Effector memory CD4-positive, alpha-beta T cell (primary cell): ENCODE results near the gene MYO7A.

Experiments
- DNase-seq, 3 donors: peaks; one replicate each; pipeline ENCODE4 v3.0.0-alpha.2; 2020
- H3K27ac ChIP-seq: 2 replicates; pipeline ENCODE4 v1.7.0; 2013; ENCODE audit warnings: mild to moderate bottlenecking, low read length, moderate library complexity; ENCODE audit not compliant: insufficient read depth, poor library complexity, severe bottlenecking
- H3K27me3 ChIP-seq: replicated peaks from 2 replicates; pipeline ENCODE4 v1.7.0; 2013; ENCODE audit warnings: mild to moderate bottlenecking, low read length; ENCODE audit not compliant: insufficient read depth, control insufficient read depth, poor library complexity, severe bottlenecking
- H3K36me3 ChIP-seq: 2 replicates; pipeline ENCODE4 v1.7.0; 2013; ENCODE audit warnings: mild to moderate bottlenecking, low read length, moderate library complexity; ENCODE audit not compliant: control insufficient read depth, insufficient read depth
- H3K4me1 ChIP-seq: 2 replicates; pipeline ENCODE4 v1.7.0; 2013; ENCODE audit warnings: low read length, mild to moderate bottlenecking; ENCODE audit not compliant: control insufficient read depth, insufficient read depth, poor library complexity, severe bottlenecking
- H3K4me3 ChIP-seq: 2 replicates; pipeline ENCODE4 v1.7.0; 2013; ENCODE audit warnings: low read length, low read depth, mild to moderate bottlenecking; ENCODE audit not compliant: insufficient read depth, poor library complexity, severe bottlenecking
- H3K9me3 ChIP-seq: 2 replicates; pipeline ENCODE4 v1.7.0; 2013; ENCODE audit warnings: mild to moderate bottlenecking, low read length, moderate library complexity; ENCODE audit not compliant: control insufficient read depth

Gene MYO7A

DNA sequence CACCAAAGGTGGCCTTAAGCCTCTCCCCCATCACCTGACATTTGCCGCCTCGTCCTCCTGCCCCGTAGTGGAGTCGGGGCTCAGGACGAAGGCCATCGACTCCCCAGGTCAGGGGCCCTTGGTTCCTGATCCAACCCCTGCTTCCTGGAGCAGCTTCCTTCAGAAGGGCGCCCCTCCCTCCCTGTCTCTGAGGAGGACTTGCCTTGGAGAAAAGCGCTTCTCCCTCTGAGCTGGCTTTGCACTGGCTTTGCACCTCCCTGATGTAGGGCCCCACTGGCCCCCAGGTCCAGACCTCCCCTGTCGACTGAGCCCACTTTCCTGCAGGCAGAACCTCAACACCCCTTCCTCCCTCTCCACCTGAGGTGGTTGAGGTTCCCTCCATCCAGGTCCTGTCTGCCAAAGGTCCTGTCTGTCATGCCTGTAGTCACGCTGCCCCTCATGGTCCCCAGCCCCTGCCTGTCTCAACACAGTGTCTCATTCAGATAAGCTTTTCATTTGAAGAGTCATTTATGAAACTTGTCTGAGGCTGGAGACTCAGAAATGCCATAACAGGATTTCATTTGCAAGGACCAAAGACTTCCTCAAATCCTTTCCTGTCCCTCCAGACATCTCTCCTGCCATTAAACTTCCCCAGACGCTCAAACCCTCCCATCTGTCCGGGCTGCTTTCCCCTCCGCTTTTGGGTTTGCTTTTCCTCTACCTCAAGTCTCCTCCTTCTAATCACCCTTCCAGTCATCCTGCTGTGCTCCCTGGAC lies 78.4 kb downstream of the MYO7A start:
- Histone ChIP-seq H3K27me3 (no peaks in the 10 kb centered on the region), H3K36me3 (no peaks in the 10 kb centered on the region), H3K9me3 (no peaks in the 10 kb centered on the region), H3K4me3 (no peak overlapping the region), H3K4me1 (no peaks in the 10 kb centered on the region), H3K27ac (no peak overlapping the region)
- DNase-seq = no peak

DNA sequence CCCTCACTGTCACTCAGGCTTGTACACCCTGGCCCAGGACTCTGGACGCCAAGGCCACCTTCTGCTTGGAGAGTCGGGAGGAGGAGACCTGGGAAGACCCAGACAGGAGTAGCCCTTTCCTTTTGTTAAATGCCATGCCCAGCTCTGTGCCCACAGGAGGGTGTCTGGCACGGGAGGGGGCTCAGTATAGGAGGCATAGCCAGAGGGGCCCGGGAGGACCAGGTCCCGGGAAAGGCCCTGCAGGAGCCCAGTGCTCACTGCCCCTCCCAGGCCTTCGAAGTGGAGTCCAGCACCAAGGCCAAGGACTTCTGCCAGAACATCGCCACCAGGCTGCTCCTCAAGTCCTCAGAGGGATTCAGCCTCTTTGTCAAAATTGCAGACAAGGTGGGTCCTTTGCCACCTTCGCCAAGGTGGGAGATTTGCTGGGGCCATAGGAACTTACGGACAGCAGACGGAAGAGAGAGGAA lies 79.0 kb downstream of the MYO7A start:
- Histone ChIP-seq H3K4me3 (no peak overlapping the region), H3K36me3 (no peaks in the 10 kb centered on the region), H3K27me3 (no peaks in the 10 kb centered on the region), H3K4me1 (no peaks in the 10 kb centered on the region), H3K27ac (no peak overlapping the region), H3K9me3 (no peaks in the 10 kb centered on the region)
- DNase-seq = no peak

DNA sequence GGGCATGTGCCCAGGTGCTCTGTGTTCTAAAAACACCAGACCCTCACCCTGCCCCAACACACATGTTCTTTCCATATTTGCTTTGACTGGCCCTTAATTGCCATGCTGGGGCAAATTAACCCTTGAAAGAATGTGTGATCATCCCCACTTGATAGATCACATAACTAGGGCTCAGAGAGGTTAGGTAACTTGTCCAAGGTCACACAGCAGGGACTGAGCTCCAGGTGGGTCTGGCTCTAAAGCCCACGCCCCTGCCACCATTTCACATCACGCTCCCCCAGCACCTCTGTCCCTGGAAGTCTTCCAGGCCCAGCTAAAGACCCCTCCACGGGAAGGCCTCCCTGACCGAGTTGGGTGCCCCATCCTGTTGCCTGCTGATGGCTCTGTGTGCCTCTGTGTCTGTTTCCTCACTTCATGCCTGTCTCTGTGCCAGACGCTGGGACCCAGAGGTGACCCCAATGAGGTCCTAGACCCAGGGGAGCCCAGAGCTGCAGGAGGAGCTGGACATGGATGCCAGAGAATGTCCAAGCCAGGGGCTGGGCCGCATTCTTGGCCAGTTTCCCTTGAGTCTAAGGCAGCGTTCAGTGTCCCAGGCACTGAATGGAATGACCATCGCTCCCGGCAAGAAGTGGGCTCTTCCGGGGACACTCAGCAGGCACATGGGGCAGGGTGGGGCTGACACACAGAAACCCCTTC lies 79.7 kb downstream of the MYO7A start:
- H3K9me3 ChIP-seq = no peaks in the 10 kb centered on the region
- no peaks in the 10 kb centered on the region for H3K27me3 ChIP-seq
- DNase-seq = no peak
- H3K27ac ChIP-seq = no peak overlapping the region
- H3K4me3 ChIP-seq = no peak overlapping the region
- H3K4me1 ChIP-seq = no peaks in the 10 kb centered on the region
- no peaks in the 10 kb centered on the region for H3K36me3 ChIP-seq

DNA sequence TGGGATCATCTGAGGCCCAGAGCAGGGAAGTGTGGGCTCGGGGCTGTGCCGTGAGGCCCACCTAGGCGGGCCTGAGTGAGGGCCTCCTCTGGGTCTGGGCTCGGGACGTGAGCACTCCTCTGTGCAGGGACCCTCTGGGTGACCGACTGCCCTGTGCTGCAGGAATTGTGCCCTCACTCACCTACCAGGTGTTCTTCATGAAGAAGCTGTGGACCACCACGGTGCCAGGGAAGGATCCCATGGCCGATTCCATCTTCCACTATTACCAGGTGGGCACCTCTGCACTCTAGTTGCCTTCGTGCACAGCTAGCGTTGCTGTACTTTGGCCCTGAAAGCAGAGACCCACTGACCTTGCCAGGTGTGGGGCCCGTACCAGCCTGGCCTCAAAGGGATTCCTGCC lies 80.5 kb downstream of the MYO7A start:
- Histone ChIP-seq H3K27me3 (no peaks in the 10 kb centered on the region), H3K36me3 (no peaks in the 10 kb centered on the region), H3K4me1 (no peaks in the 10 kb centered on the region), H3K27ac (no peak overlapping the region), H3K4me3 (no peak overlapping the region), H3K9me3 (no peaks in the 10 kb centered on the region)
- DNase-seq = no peak

DNA sequence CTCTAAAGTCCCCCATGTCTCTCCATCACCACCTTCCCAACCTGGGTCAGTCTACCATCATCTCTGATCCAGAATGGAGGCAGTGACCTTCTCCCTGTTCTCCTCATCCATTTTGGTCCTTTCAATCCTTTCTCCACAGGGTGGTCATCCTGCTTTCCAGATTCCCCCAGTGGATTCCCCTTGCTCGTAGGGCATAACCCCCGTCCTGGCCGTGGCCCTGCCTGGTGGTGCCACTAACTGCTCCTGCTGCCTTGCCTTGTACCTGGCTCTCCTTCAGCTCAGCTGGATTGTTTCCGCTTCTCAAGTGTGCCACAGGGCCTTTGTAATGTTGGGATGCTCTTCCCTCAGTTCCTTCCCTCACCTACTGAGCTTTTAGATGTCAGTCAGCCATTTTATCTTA lies 81.6 kb downstream of the MYO7A start:
- Histone ChIP-seq H3K27ac (no peak overlapping the region), H3K27me3 (no peaks in the 10 kb centered on the region), H3K9me3 (no peaks in the 10 kb centered on the region), H3K4me3 (no peak overlapping the region), H3K36me3 (no peaks in the 10 kb centered on the region), H3K4me1 (no peaks in the 10 kb centered on the region)
- DNase-seq = no peak

DNA sequence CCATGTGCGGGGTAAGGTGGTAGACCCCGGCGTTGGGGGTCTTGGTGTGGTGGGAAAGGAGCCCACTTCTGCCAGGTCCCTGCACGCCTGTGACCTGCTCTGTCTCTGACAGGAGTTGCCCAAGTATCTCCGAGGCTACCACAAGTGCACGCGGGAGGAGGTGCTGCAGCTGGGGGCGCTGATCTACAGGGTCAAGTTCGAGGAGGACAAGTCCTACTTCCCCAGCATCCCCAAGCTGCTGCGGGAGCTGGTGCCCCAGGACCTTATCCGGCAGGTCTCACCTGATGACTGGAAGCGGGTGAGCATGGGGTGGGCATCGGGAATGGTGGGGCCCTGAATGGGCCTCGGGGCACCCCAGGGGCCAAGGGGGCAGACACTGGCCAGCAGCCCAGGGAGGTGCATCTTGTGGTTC lies 83.0 kb downstream of the MYO7A start:
- no peaks in the 10 kb centered on the region for H3K27me3 ChIP-seq
- H3K4me3 ChIP-seq = no peak overlapping the region
- H3K9me3 ChIP-seq = no peaks in the 10 kb centered on the region
- no peaks in the 10 kb centered on the region for H3K36me3 ChIP-seq
- H3K27ac ChIP-seq = no peak overlapping the region
- no peak for DNase-seq
- no peaks in the 10 kb centered on the region for H3K4me1 ChIP-seq

DNA sequence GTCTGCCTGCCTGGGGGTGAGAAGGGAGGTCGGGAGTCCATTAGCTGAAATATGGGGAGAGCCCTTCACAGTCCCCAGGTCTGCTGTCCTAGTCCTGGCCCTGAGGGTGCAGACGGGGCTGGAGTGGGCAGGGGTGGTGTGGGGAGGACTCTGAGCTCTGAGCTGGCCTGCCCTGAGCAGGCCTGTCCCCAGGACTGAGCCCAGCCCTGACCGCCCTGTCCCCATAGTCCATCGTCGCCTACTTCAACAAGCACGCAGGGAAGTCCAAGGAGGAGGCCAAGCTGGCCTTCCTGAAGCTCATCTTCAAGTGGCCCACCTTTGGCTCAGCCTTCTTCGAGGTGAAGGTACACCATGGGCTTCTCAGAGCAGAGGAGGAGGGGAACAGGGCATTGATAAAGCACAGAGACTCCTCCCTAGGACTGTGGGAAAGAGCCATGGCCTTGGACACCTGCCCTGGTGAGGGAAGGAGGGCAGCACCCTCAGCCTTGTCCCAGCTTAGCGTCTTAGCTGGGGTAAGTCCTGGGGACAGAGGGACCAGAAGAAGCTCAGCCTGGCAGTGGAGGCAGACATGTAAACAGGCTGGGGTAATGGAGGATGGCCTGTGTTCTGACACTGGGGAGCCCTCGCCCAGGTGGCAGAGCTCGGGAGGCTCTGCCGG lies 83.7 kb downstream of the MYO7A start:
- Histone ChIP-seq H3K4me3 (no peak overlapping the region), H3K9me3 (no peaks in the 10 kb centered on the region), H3K4me1 (no peaks in the 10 kb centered on the region), H3K27me3 (no peaks in the 10 kb centered on the region), H3K36me3 (no peaks in the 10 kb centered on the region), H3K27ac (no peak overlapping the region)
- no peak for DNase-seq

DNA sequence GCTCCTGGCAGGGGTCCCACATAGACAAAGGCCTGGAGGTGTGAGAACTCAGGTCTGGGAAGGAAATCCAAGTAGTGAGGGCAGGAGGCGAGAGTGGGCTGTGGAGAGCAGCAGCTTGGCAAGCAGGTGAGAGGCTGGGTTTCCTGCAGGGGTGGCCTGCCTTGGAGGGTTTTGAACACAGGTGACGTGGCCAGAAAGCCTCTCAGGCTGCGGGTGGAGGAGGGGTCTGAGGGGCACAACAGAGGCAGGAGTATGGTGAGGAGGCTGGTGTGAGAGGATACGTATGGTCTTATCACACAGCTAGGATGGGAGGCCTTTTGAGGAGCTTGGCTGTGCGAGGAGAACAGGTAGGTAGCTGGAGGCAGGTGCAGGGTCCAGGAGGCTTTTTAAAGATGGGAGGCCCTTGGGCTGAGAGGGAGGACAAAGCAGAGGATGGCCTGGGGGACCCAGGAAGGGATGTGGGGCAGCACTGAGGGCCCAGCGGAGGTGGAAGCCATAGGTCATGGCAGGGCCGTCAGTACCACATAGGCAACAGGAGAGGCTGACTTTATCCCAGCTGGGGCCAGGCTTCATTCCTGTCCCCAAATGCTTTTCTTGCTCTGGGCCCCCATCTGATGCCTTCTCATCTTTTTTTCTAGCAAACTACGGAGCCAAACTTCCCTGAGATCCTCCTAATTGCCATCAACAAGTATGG lies 84.4 kb downstream of the MYO7A start:
- DNase-seq = no peak
- H3K27me3 ChIP-seq = no peaks in the 10 kb centered on the region
- no peaks in the 10 kb centered on the region for H3K9me3 ChIP-seq
- no peaks in the 10 kb centered on the region for H3K4me1 ChIP-seq
- no peak overlapping the region for H3K4me3 ChIP-seq
- no peak overlapping the region for H3K27ac ChIP-seq
- no peaks in the 10 kb centered on the region for H3K36me3 ChIP-seq

DNA sequence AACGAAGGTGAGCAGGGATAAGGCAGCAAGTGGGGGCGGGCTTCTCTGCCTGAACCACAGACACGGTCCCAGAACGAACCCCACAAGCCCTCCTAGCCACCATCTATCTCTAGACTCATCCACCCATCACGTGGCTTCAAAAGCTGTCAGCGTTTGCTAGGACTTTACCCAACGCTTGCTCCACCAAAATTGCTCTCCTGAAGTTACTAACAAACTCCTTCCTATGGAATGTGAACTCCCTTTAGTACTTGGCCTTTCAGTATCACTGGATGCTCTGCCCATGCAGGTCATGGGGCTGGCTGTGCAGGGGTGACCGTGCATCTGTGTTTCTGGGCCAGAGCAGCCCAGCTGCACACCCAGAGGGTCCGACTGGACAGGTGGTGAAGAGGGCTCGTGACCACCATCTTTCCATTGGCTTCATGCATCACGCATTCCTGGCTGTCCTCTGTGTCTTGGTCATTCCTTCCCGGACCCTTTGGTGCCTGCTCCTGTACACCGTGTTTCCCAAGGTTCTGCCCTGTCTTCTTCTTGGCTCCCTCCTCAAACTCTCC lies 85.1 kb downstream of the MYO7A start:
- no peaks in the 10 kb centered on the region for H3K36me3 ChIP-seq

More for the DNA sequence above, 85.1 kb downstream of the MYO7A start:
- Histone ChIP-seq H3K27ac (no peak overlapping the region), H3K4me1 (no peaks in the 10 kb centered on the region), H3K9me3 (no peaks in the 10 kb centered on the region), H3K4me3 (no peak overlapping the region), H3K27me3 (no peaks in the 10 kb centered on the region)
- no peak for DNase-seq
